K562 (cell line): ENCODE measurements around the gene PLA2G2C. TPM values are rescaled to one million over a fixed set of nuclear protein-coding genes. Genes with fewer than 3 reads are reported as not detected.

Source experiments
- ATAC-seq: fragments of 200-7000 bp; cut with Tn5 transposase; 3 replicates; pipeline ENCODE4 v1.9.1; 2020; ENCODE audit warnings: moderate library complexity
- BruUV-seq: library from RNA; stranded (reverse); fragments of 400-500 nt; replicated peaks from 2 replicates; lab custom pipeline; 2021; lab: Mats Ljungman, UMichigan
- CTCF ChIA-PET: fragments of 300-600 bp; formaldehyde crosslinking; extraction: SDS; loops from one replicate; lab custom pipeline; 2021; ENCODE audit warnings: low intra/inter-chr PET ratio; lab: Yijun Ruan, JAX
- POLR2A ChIA-PET: fragments of 300-600, 350-650 bp; sonication (Branson Sonifier 250); formaldehyde crosslinking; extraction: SDS; loops from one replicate; lab custom pipeline; 2021; ENCODE audit warnings: antibody characterized with exemption, inconsistent platforms; lab: Yijun Ruan, JAX
- DNase-seq, 4 experiments: peaks; one replicate each; pipeline versions ENCODE4 v3.0.0 to v3.0.0-alpha.2; 2011 to 2018; ENCODE audit warnings: low spot score in 3 of 4, mixed read lengths in 3 of 4; ENCODE audit errors: extremely low read depth in 1 of 4
- FAIRE-seq: peaks from 2 replicates; lab custom pipeline; 2011; peaks lifted over from hg19 to GRCh38; lab: Jason Lieb, UNC
- H2AFZ ChIP-seq: 2 replicates; pipeline ENCODE4 v1.6.0; 2011; ENCODE audit warnings: low read depth, low read length, control low read depth, inconsistent platforms
- H3K27ac ChIP-seq: fragments of 200-600 bp; 3 replicates; pipeline ENCODE4 v1.8.0; 2011; ENCODE audit warnings: low read depth, mild to moderate bottlenecking, control low read depth, inconsistent platforms, low read length, moderate library complexity, mixed read lengths; ENCODE audit errors: extremely low read depth
- H3K27me3 ChIP-seq, 2 experiments: fragments of 300-600 bp in 1 of 2; 2 replicates in 1 of 2; 3 replicates in 1 of 2; pipeline versions ENCODE4 v1.6.0 to v1.8.0; 2011; ENCODE audit warnings: inconsistent platforms in 2 of 2, low read length in 2 of 2, mild to moderate bottlenecking in 1 of 2, mixed read lengths in 1 of 2, moderate library complexity in 1 of 2; ENCODE audit not compliant: control insufficient read depth in 2 of 2, insufficient read depth in 2 of 2
- H3K36me3 ChIP-seq: fragments of 300-600 bp; 3 replicates; pipeline ENCODE4 v1.8.0; 2011; ENCODE audit warnings: mild to moderate bottlenecking, low read length, inconsistent platforms; ENCODE audit not compliant: control insufficient read depth, insufficient read depth
- H3K4me1 ChIP-seq, 2 experiments: fragments of 200-600 bp in 1 of 2; replicated peaks in 1 of 2; 2 replicates in 1 of 2; 3 replicates in 1 of 2; pipeline versions ENCODE4 v1.5.1 to v1.8.0; 2011; ENCODE audit warnings: inconsistent platforms in 2 of 2, low read length in 2 of 2, mild to moderate bottlenecking in 1 of 2, mixed read lengths in 1 of 2, moderate library complexity in 1 of 2; ENCODE audit not compliant: control insufficient read depth in 2 of 2, insufficient read depth in 2 of 2
- H3K4me2 ChIP-seq: 2 replicates; pipeline ENCODE4 v1.6.1; 2011; ENCODE audit warnings: low read length, control low read depth, inconsistent platforms, mixed read lengths; ENCODE audit not compliant: insufficient read depth
- H3K4me3 ChIP-seq: fragments of 200-600 bp; sonication (generic), shearing (Covaris generic); 2 replicates; pipeline ENCODE4 v1.5.1; 2016; ENCODE audit warnings: control low read depth, inconsistent platforms
- H3K79me2 ChIP-seq: fragments of 200-600 bp; 3 replicates; pipeline ENCODE4 v1.8.0; 2011; ENCODE audit warnings: low read length, inconsistent platforms; ENCODE audit not compliant: control insufficient read depth, insufficient read depth
- H3K9ac ChIP-seq, 2 experiments: 2 replicates each; pipeline versions ENCODE4 v1.6.0 to v1.6.1; 2011; ENCODE audit warnings: low read depth in 2 of 2, low read length in 2 of 2, control low read depth in 1 of 2, inconsistent platforms in 1 of 2, mild to moderate bottlenecking in 1 of 2, mixed read lengths in 1 of 2; ENCODE audit not compliant: insufficient read depth in 1 of 2
- H3K9me1 ChIP-seq: one replicate; pipeline ENCODE4 v1.6.0; 2011; ENCODE audit warnings: inconsistent platforms, mild to moderate bottlenecking, low read length, moderate library complexity; ENCODE audit not compliant: control insufficient read depth, insufficient read depth
- H3K9me3 ChIP-seq: replicated peaks from 2 replicates; pipeline ENCODE4 v1.5.1; 2011; ENCODE audit warnings: low read depth, low read length, inconsistent platforms; ENCODE audit not compliant: control insufficient read depth, insufficient read depth
- H4K20me1 ChIP-seq: replicated peaks from 2 replicates; pipeline ENCODE4 v1.6.1; 2011; ENCODE audit warnings: low read length, inconsistent platforms, mixed read lengths; ENCODE audit not compliant: control insufficient read depth, insufficient read depth
- ADNP ChIP-seq: fragments of 200-800 bp; sonication (Bioruptor generic); IDR thresholded peaks from 2 replicates; pipeline ENCODE4 v1.6.1; 2016; ENCODE audit warnings: missing genetic modification characterization, missing compliant biosample characterization
- BCL6 ChIP-seq: fragments of 250-450 bp; sonication (Bioruptor Pico); IDR thresholded peaks from 2 replicates; pipeline ENCODE4 v1.4.0; 2020
- BCOR ChIP-seq: fragments of 450-650 bp; IDR thresholded peaks from 2 replicates; pipeline ENCODE4 v1.6.1; 2016
- CBX3 ChIP-seq, 2 experiments: IDR thresholded peaks; 1 replicate in 1 of 2; 2 replicates in 1 of 2; pipeline ENCODE4 v1.6.1; 2012; ENCODE audit warnings: inconsistent platforms in 2 of 2, low read length in 2 of 2, borderline replicate concordance in 1 of 2, control low read depth in 1 of 2
- CXXC5 ChIP-seq: fragments of 250-450 bp; sonication (Bioruptor Pico); IDR thresholded peaks from 2 replicates; pipeline ENCODE4 v1.8.0; 2022; ENCODE audit warnings: inconsistent platforms, mild to moderate bottlenecking, moderate library complexity
- FIP1L1 ChIP-seq: fragments of 200-400 bp; formaldehyde crosslinking; IDR thresholded peaks from 2 replicates; pipeline ENCODE4 v1.6.1; 2018; ENCODE audit warnings: mild to moderate bottlenecking, low read depth, low read length; ENCODE audit not compliant: poor library complexity, severe bottlenecking
- HNRNPH1 ChIP-seq: fragments of 200-400 bp; formaldehyde crosslinking; optimal IDR thresholded peaks from 2 replicates; pipeline ENCODE3; 2017; ENCODE audit warnings: low read depth, mild to moderate bottlenecking, low read length, moderate library complexity
- KLF10 ChIP-seq: fragments of 250-450 bp; sonication (Bioruptor Pico); IDR thresholded peaks from 2 replicates; pipeline ENCODE4 v1.6.1; 2021; ENCODE audit warnings: matching md5 sums
- LARP7 ChIP-seq: fragments of 450-650 bp; IDR thresholded peaks from 2 replicates; pipeline ENCODE4 v1.6.1; 2016
- MBD2 ChIP-seq: sonication (generic); IDR thresholded peaks from 2 replicates; pipeline ENCODE4 v1.6.1; 2016; ENCODE audit warnings: low read depth, borderline replicate concordance
- MED1 ChIP-seq: sonication (generic); formaldehyde crosslinking; IDR thresholded peaks from 2 replicates; pipeline ENCODE4 v1.8.1; 2023; ENCODE audit warnings: missing genetic modification reagents, borderline replicate concordance
- NELFE ChIP-seq: IDR thresholded peaks from 2 replicates; pipeline ENCODE4 v1.6.1; 2011; ENCODE audit warnings: mild to moderate bottlenecking; ENCODE audit not compliant: insufficient read depth, insufficient read length
- PHF21A ChIP-seq: fragments of 450-650 bp; IDR thresholded peaks from 2 replicates; pipeline ENCODE4 v1.6.1; 2017; ENCODE audit warnings: low read depth, borderline replicate concordance
- PYGO2 ChIP-seq: fragments of 450-650 bp; IDR thresholded peaks from 2 replicates; pipeline ENCODE4 v1.6.1; 2016; ENCODE audit warnings: mild to moderate bottlenecking, missing genetic modification characterization, moderate library complexity, missing compliant biosample characterization
- RAD21 ChIP-seq, 2 experiments: fragments of 250-450 bp in 1 of 2; fragments of 450-650 bp in 1 of 2; sonication (Bioruptor Pico) in 1 of 2; formaldehyde crosslinking in 1 of 2; IDR thresholded peaks in 1 of 2; conservative IDR thresholded peaks in 1 of 2; 2 replicates each; pipeline versions ENCODE4 v1.4.0 to v1.8.0; 2020 to 2022; ENCODE audit warnings: mild to moderate bottlenecking in 2 of 2, moderate library complexity in 1 of 2
- SRSF1 ChIP-seq: fragments of 200-400 bp; formaldehyde crosslinking; IDR thresholded peaks from 2 replicates; pipeline ENCODE4 v1.6.1; 2017; ENCODE audit warnings: mild to moderate bottlenecking, low read depth, low read length, moderate library complexity
- TAL1 ChIP-seq: fragments of 450-650 bp; IDR thresholded peaks from 2 replicates; pipeline ENCODE4 v1.6.1; 2016; ENCODE audit warnings: mild to moderate bottlenecking
- TCF7L2 ChIP-seq: fragments of 150-350 bp; IDR thresholded peaks from 2 replicates; pipeline ENCODE4 v1.6.1; 2016; ENCODE audit warnings: low read depth, mild to moderate bottlenecking, low read length, moderate library complexity
- TEAD2 ChIP-seq: fragments of 450-650 bp; IDR thresholded peaks from 2 replicates; pipeline ENCODE4 v1.6.1; 2016; ENCODE audit warnings: missing genetic modification characterization, control low read depth, missing compliant biosample characterization
- ZBTB43 ChIP-seq: sonication (generic); formaldehyde crosslinking; IDR thresholded peaks from 2 replicates; pipeline ENCODE4 v1.8.0; 2023; ENCODE audit warnings: mild to moderate bottlenecking, missing genetic modification reagents
- WGBS: fragments of 100-300 bp; shearing (Covaris generic); methylation state at CpG from one replicate; pipeline ENCODE4 v1.1.6; 2016; ENCODE audit warnings: low coverage, mixed read lengths; ENCODE audit not compliant: insufficient coverage; ENCODE audit errors: missing lambda C conversion rate; 5-methylcytosine and 5-hydroxymethylcytosine counted together
- in situ Hi-C: fragments of 300-500 bp; cut with MboI; formaldehyde crosslinking; loops from 4 replicates; pipeline ENCODE4 v1.15.0; 2018; ENCODE audit warnings: inconsistent platforms, mixed read lengths
- intact Hi-C: fragments of 100-400 bp; cut with micrococcal nuclease; formaldehyde crosslinking; loops from 2 replicates; pipeline ENCODE4 v1.14.2; 2022
- polyA plus RNA-seq, 8 experiments: library from polyadenylated mRNA; depleted of rRNA in 4 of 8; stranded (reverse) in 5 of 8; unstranded in 3 of 8; fragments of >200 nt; fragmentation: Nextera tagmentation in 2 of 8; fragmentation: Illumina TruSeq in 1 of 8; extraction: Ambion mirVana in 2 of 8; extraction: Trizol in 1 of 8; gene quantifications; 2 replicates each; pipeline versions ENCODE4 v1.2.1 to v1.2.3, GENCODE V29; 2011 to 2014; ENCODE audit warnings: inconsistent platforms in 1 of 8, missing spikeins in 1 of 8
- total RNA-seq, 7 experiments: library from RNA; depleted of rRNA in 6 of 7; stranded (reverse); fragments of >200 nt in 6 of 7; fragmentation: Illumina TruSeq in 2 of 7; extraction: Trizol in 2 of 7; gene quantifications; 2 replicates each; pipeline versions ENCODE4 v1.2.1 to v1.2.3, GENCODE V29; 2011 to 2021; ENCODE audit warnings: low replicate concordance in 1 of 7
- TF ChIP-seq, protein P1 (sequence below): fragments of 450-650 bp; IDR thresholded peaks from 2 replicates; pipeline ENCODE4 v1.7.0; 2016; ENCODE audit warnings: borderline replicate concordance

PLA2G2C gene
- total and polyA plus RNA-seq, 9 of the 15 experiments (the other 6 are each of a cell fraction or from before 2014, with no cell fraction given), result 0.14 to 0.49 (median 0.21) TPM

- CTCF ChIA-PET, result no interaction called here
- in situ Hi-C loops, result no loop called here
- no peak for TF ChIP-seq MED1
- TF ChIP-seq TCF7L2, result no peak
- TF ChIP-seq SRSF1, result no peak
- TF ChIP-seq, protein P1, sequence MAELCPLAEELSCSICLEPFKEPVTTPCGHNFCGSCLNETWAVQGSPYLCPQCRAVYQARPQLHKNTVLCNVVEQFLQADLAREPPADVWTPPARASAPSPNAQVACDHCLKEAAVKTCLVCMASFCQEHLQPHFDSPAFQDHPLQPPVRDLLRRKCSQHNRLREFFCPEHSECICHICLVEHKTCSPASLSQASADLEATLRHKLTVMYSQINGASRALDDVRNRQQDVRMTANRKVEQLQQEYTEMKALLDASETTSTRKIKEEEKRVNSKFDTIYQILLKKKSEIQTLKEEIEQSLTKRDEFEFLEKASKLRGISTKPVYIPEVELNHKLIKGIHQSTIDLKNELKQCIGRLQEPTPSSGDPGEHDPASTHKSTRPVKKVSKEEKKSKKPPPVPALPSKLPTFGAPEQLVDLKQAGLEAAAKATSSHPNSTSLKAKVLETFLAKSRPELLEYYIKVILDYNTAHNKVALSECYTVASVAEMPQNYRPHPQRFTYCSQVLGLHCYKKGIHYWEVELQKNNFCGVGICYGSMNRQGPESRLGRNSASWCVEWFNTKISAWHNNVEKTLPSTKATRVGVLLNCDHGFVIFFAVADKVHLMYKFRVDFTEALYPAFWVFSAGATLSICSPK, result no peak
- TF ChIP-seq LARP7, result no peak
- peak; percentile 79; the same call in 1 of the 2 replicates for TF ChIP-seq BCOR
- TF ChIP-seq CXXC5 (CRISPR knock-in tag), result peak; percentile 78
- TF ChIP-seq PHF21A, result no peak
- TF ChIP-seq HNRNPH1, result no peak
- no peak for TF ChIP-seq NELFE
- TF ChIP-seq CBX3 (IDR thresholded peaks at IDR 0.05; ENCODE audit: borderline replicate concordance in 1 of 2, low read length in 2 of 2), result no peak
- TF ChIP-seq FIP1L1, result no peak
- peak; percentile 29; the same call in 1 of the 2 replicates for TF ChIP-seq TEAD2
- TF ChIP-seq KLF10 (CRISPR knock-in tag), result no peak
- peak; percentile 61 for TF ChIP-seq MBD2
- TF ChIP-seq BCL6 (CRISPR knock-in tag), result peak; percentile 70; the same call in 1 of the 2 replicates
- TF ChIP-seq TAL1, result peak; percentile 95
- TF ChIP-seq ADNP (tag), result peak; percentile 55; the same call in 1 of the 2 replicates
- no peak for TF ChIP-seq RAD21 (CRISPR knock-in tag; conservative IDR thresholded peaks at IDR 0.05 in 1 of 2, IDR thresholded peaks at IDR 0.05 in 1 of 2)
- TF ChIP-seq PYGO2 (tag), result peak; percentile 43; the same call in 1 of the 2 replicates
- TF ChIP-seq ZBTB43 (CRISPR knock-in tag), result no peak
Observed at GRCh38 chr1:20198918-20199317, 12.6 kb upstream of the PLA2G2C start.

More at GRCh38 chr1:20198918-20199317, 12.6 kb upstream of the PLA2G2C start:
- Histone ChIP-seq H4K20me1 (no peaks in the 10 kb centered on the region), H2AFZ (peak overlapping the region; percentile 9; the same call in 1 of the 2 replicates), H3K27ac (peak overlapping the region; percentile 16; the same call in 2 of the 3 replicates), H3K4me3 (no peak overlapping the region), H3K79me2 (no peaks in the 10 kb centered on the region), H3K36me3 (no peaks in the 10 kb centered on the region), H3K4me2 (peak overlapping the region; percentile 74), H3K4me1 (peaks cover 19 to 37% of the 10 kb centered on the region in 2 experiments), H3K9me3 (no peaks in the 10 kb centered on the region), H3K9ac (no peak overlapping the region), H3K9me1 (no peaks in the 10 kb centered on the region), H3K27me3 (no peaks in the 10 kb centered on the region)
- ATAC-seq (peak; percentile 71), DNase-seq (peak; percentile 21 to 84 (median 60)), FAIRE-seq (peak; percentile 93)
- POLR2A ChIA-PET, result interaction anchor here (1.0 to 1.2 kb wide), 2 partner anchors 19 to 274 kb away, joined by 3 to 4 read pairs; no protein-coding TSS in a partner anchor
- intact Hi-C loops, result loop anchor here (5.0 kb wide), 1 partner anchor 37 kb away; no protein-coding TSS in a partner anchor
- BruUV-seq, result no TSS peak
- 2% methylated on average over 7 of the region's 7 CpGs for WGBS
